ENCODE results near the gene LMNB1.

- TF ChIP-seq EZH2 (IDR thresholded peaks at IDR 0.05) (no peak), POLR2AphosphoS5 (IDR thresholded peaks at IDR 0.05; ENCODE audit: borderline replicate concordance, low read depth, low read length) (no peak)
These were observed 49.8 kb downstream of the LMNB1 start for GRCh38 chr5:126826619-126827215.
